ENCODE results near the gene CTPS2. TPM values are rescaled to one million over a fixed set of nuclear protein-coding genes. Genes with fewer than 3 reads are reported as not detected.
"Not testable (repeated sequence)": the region's sequence is repeated elsewhere in the genome, so short reads cannot be mapped to it uniquely, and the experiment has no call there.

CTPS2 gene
- total and polyA plus RNA-seq, 9 donors, result 13.3 to 20.1 (median 16.3) TPM

- 100% methylated on average over 3 of the region's 4 CpGs for WGBS (ENCODE audit: insufficient coverage)
- no peak overlapping the region for H3K4me3 ChIP-seq (ENCODE audit: low read length)
- DNase-seq, result no peak
- no peaks in the 10 kb centered on the region for H3K4me1 ChIP-seq (ENCODE audit: control insufficient read depth, insufficient read depth, low read length)
- no peak overlapping the region for H3K27ac ChIP-seq (ENCODE audit: low read length)
- H3K27me3 ChIP-seq (ENCODE audit: control insufficient read depth, insufficient read depth, low read length), result peaks cover 49% of the 10 kb centered on the region
- H3K9me3 ChIP-seq (replicated peaks; ENCODE audit: control insufficient read depth, low read depth, low read length), result no peaks in the 10 kb centered on the region
- peaks cover 2% of the 10 kb centered on the region for H3K36me3 ChIP-seq (ENCODE audit: control insufficient read depth, insufficient read depth, low read length)
These were observed 71.6 kb downstream of the CTPS2 start for GRCh38 chrX:16640823-16641222.

- Histone ChIP-seq H3K27me3 (ENCODE audit: control insufficient read depth, insufficient read depth, low read length) (peaks cover 48% of the 10 kb centered on the region), H3K4me1 (ENCODE audit: control insufficient read depth, insufficient read depth, low read length) (no peaks in the 10 kb centered on the region), H3K27ac (ENCODE audit: low read length) (no peak overlapping the region), H3K4me3 (ENCODE audit: low read length) (no peak overlapping the region), H3K36me3 (ENCODE audit: control insufficient read depth, insufficient read depth, low read length) (peaks cover 5% of the 10 kb centered on the region), H3K9me3 (replicated peaks; ENCODE audit: control insufficient read depth, low read depth, low read length) (no peaks in the 10 kb centered on the region)
- no peak for DNase-seq
- WGBS (ENCODE audit: insufficient coverage), result 95% methylated on average over 6 of the region's 6 CpGs
These were observed 72.5 kb downstream of the CTPS2 start for GRCh38 chrX:16639966-16640365.

GRCh38 chrX:16638533-16638932 lies 73.9 kb downstream of the CTPS2 start:
- no peaks in the 10 kb centered on the region for H3K4me1 ChIP-seq (ENCODE audit: control insufficient read depth, insufficient read depth, low read length)
- no peak overlapping the region for H3K27ac ChIP-seq (ENCODE audit: low read length)
- H3K4me3 ChIP-seq (ENCODE audit: low read length), result no peak overlapping the region
- H3K27me3 ChIP-seq (ENCODE audit: control insufficient read depth, insufficient read depth, low read length), result peaks cover 44% of the 10 kb centered on the region
- WGBS (ENCODE audit: insufficient coverage), result 89% methylated on average over 4 of the region's 7 CpGs
- H3K9me3 ChIP-seq (replicated peaks; ENCODE audit: control insufficient read depth, low read depth, low read length), result no peaks in the 10 kb centered on the region
- H3K36me3 ChIP-seq (ENCODE audit: control insufficient read depth, insufficient read depth, low read length), result peaks cover 5% of the 10 kb centered on the region
- DNase-seq, result no peak

GRCh38 chrX:16635596-16635995 lies 76.9 kb downstream of the CTPS2 start:
- no CpG with 5 or more reads among the region's 3 CpGs for WGBS (ENCODE audit: insufficient coverage)
- Histone ChIP-seq H3K4me3 (ENCODE audit: low read length) (no peak overlapping the region), H3K27me3 (ENCODE audit: control insufficient read depth, insufficient read depth, low read length) (peaks cover 46% of the 10 kb centered on the region), H3K36me3 (ENCODE audit: control insufficient read depth, insufficient read depth, low read length) (peaks cover 5% of the 10 kb centered on the region), H3K27ac (ENCODE audit: low read length) (no peak overlapping the region), H3K4me1 (ENCODE audit: control insufficient read depth, insufficient read depth, low read length) (no peaks in the 10 kb centered on the region), H3K9me3 (replicated peaks; ENCODE audit: control insufficient read depth, low read depth, low read length) (no peaks in the 10 kb centered on the region)
- DNase-seq, result no peak

GRCh38 chrX:16635040-16635439 lies 77.4 kb downstream of the CTPS2 start:
- H3K4me1 ChIP-seq (ENCODE audit: control insufficient read depth, insufficient read depth, low read length), result no peaks in the 10 kb centered on the region
- H3K36me3 ChIP-seq (ENCODE audit: control insufficient read depth, insufficient read depth, low read length), result peaks cover 5% of the 10 kb centered on the region
- H3K9me3 ChIP-seq (replicated peaks; ENCODE audit: control insufficient read depth, low read depth, low read length), result no peaks in the 10 kb centered on the region
- no peak overlapping the region for H3K27ac ChIP-seq (ENCODE audit: low read length)
- WGBS (ENCODE audit: insufficient coverage), result no CpG with 5 or more reads among the region's 5 CpGs
- H3K4me3 ChIP-seq (ENCODE audit: low read length), result no peak overlapping the region
- peaks cover 47% of the 10 kb centered on the region for H3K27me3 ChIP-seq (ENCODE audit: control insufficient read depth, insufficient read depth, low read length)
- DNase-seq, result no peak

GRCh38 chrX:16633754-16634153 lies 78.7 kb downstream of the CTPS2 start:
- WGBS (ENCODE audit: insufficient coverage), result no CpG with 5 or more reads among the region's 4 CpGs
- H3K27me3 ChIP-seq (ENCODE audit: control insufficient read depth, insufficient read depth, low read length), result peaks cover 51% of the 10 kb centered on the region

GRCh38 chrX:16629909-16630308 lies 82.6 kb downstream of the CTPS2 start:
- H3K9me3 ChIP-seq (replicated peaks; ENCODE audit: control insufficient read depth, low read depth, low read length), result no peaks in the 10 kb centered on the region
- no peak for DNase-seq
- no peak overlapping the region for H3K27ac ChIP-seq (ENCODE audit: low read length)
- no peak overlapping the region for H3K4me3 ChIP-seq (ENCODE audit: low read length)
- peaks cover 55% of the 10 kb centered on the region for H3K27me3 ChIP-seq (ENCODE audit: control insufficient read depth, insufficient read depth, low read length)
- no peaks in the 10 kb centered on the region for H3K4me1 ChIP-seq (ENCODE audit: control insufficient read depth, insufficient read depth, low read length)
- peaks cover 4% of the 10 kb centered on the region for H3K36me3 ChIP-seq (ENCODE audit: control insufficient read depth, insufficient read depth, low read length)
- 69% methylated on average over 3 of the region's 4 CpGs for WGBS (ENCODE audit: insufficient coverage)

More at GRCh38 chrX:16633754-16634153, 78.7 kb downstream of the CTPS2 start:
- no peak for DNase-seq
- Histone ChIP-seq H3K9me3 (replicated peaks; ENCODE audit: control insufficient read depth, low read depth, low read length) (no peaks in the 10 kb centered on the region), H3K36me3 (ENCODE audit: control insufficient read depth, insufficient read depth, low read length) (peaks cover 7% of the 10 kb centered on the region), H3K4me1 (ENCODE audit: control insufficient read depth, insufficient read depth, low read length) (no peaks in the 10 kb centered on the region), H3K27ac (ENCODE audit: low read length) (no peak overlapping the region), H3K4me3 (ENCODE audit: low read length) (no peak overlapping the region)

GRCh38 chrX:16628946-16629595 lies 83.4 kb downstream of the CTPS2 start:
- Histone ChIP-seq H3K27me3 (ENCODE audit: control insufficient read depth, insufficient read depth, low read length) (peaks cover 53% of the 10 kb centered on the region), H3K4me3 (ENCODE audit: low read length) (no peak overlapping the region), H3K36me3 (ENCODE audit: control insufficient read depth, insufficient read depth, low read length) (peaks cover 4% of the 10 kb centered on the region), H3K9me3 (replicated peaks; ENCODE audit: control insufficient read depth, low read depth, low read length) (no peaks in the 10 kb centered on the region), H3K4me1 (ENCODE audit: control insufficient read depth, insufficient read depth, low read length) (no peaks in the 10 kb centered on the region), H3K27ac (ENCODE audit: low read length) (no peak overlapping the region)
- WGBS (ENCODE audit: insufficient coverage), result 77% methylated on average over 4 of the region's 17 CpGs
- no peak for DNase-seq

GRCh38 chrX:16628511-16628910 lies 84.0 kb downstream of the CTPS2 start:
- not testable (repeated sequence) for H3K4me3 ChIP-seq (ENCODE audit: low read length); H3K27ac ChIP-seq (ENCODE audit: low read length); H3K36me3 ChIP-seq (ENCODE audit: control insufficient read depth, insufficient read depth, low read length); DNase-seq; H3K4me1 ChIP-seq (ENCODE audit: control insufficient read depth, insufficient read depth, low read length); H3K9me3 ChIP-seq (replicated peaks; ENCODE audit: control insufficient read depth, low read depth, low read length)
- H3K27me3 ChIP-seq (ENCODE audit: control insufficient read depth, insufficient read depth, low read length), result peaks cover 53% of the 10 kb centered on the region
- 56% methylated on average over 3 of the region's 6 CpGs for WGBS (ENCODE audit: insufficient coverage)

- DNase-seq, result no peak
- no peak overlapping the region for H3K27ac ChIP-seq (ENCODE audit: low read length)
- H3K4me1 ChIP-seq (ENCODE audit: control insufficient read depth, insufficient read depth, low read length), result no peaks in the 10 kb centered on the region
- peaks cover 13% of the 10 kb centered on the region for H3K36me3 ChIP-seq (ENCODE audit: control insufficient read depth, insufficient read depth, low read length)
- 89% methylated on average over 2 of the region's 2 CpGs for WGBS (ENCODE audit: insufficient coverage)
- H3K9me3 ChIP-seq (replicated peaks; ENCODE audit: control insufficient read depth, low read depth, low read length), result no peaks in the 10 kb centered on the region
- H3K27me3 ChIP-seq (ENCODE audit: control insufficient read depth, insufficient read depth, low read length), result peaks cover 20% of the 10 kb centered on the region
- no peak overlapping the region for H3K4me3 ChIP-seq (ENCODE audit: low read length)
These were observed 93.4 kb downstream of the CTPS2 start for GRCh38 chrX:16619024-16619423.

- H3K27ac ChIP-seq (ENCODE audit: low read length), result no peak overlapping the region
- no CpG with 5 or more reads among the region's 1 CpG for WGBS (ENCODE audit: insufficient coverage)
- H3K27me3 ChIP-seq (ENCODE audit: control insufficient read depth, insufficient read depth, low read length), result peaks cover 24% of the 10 kb centered on the region
- no peaks in the 10 kb centered on the region for H3K9me3 ChIP-seq (replicated peaks; ENCODE audit: control insufficient read depth, low read depth, low read length)
- H3K4me1 ChIP-seq (ENCODE audit: control insufficient read depth, insufficient read depth, low read length), result no peaks in the 10 kb centered on the region
- DNase-seq, result no peak
- H3K4me3 ChIP-seq (ENCODE audit: low read length), result no peak overlapping the region
- H3K36me3 ChIP-seq (ENCODE audit: control insufficient read depth, insufficient read depth, low read length), result peaks cover 13% of the 10 kb centered on the region
These were observed 94.0 kb downstream of the CTPS2 start for GRCh38 chrX:16618422-16618821.
